Smooth muscle cell (in vitro differentiated cells): Measurements from ENCODE around the gene NFE2L2. TPM values are rescaled to one million over a fixed set of nuclear protein-coding genes. Genes with fewer than 3 reads are reported as not detected.

Source experiments
- DNase-seq: peaks from one replicate; lab custom pipeline; 2025; ENCODE audit not compliant: unreplicated experiment; lab: John Stamatoyannopoulos, UW
- H2AFZ ChIP-seq: fragments of 200-600 bp; sonication (generic); 2 replicates; pipeline ENCODE4 v1.6.0; 2016; ENCODE audit warnings: antibody characterized with exemption, low read depth, mild to moderate bottlenecking
- H3F3A ChIP-seq: fragments of 200-600 bp; sonication (generic); 2 replicates; pipeline ENCODE4 v1.6.0; 2017; ENCODE audit warnings: antibody characterized with exemption, low read depth
- H3K27ac ChIP-seq: fragments of 200-600 bp; sonication (generic); 2 replicates; pipeline ENCODE4 v1.5.1; 2016; ENCODE audit warnings: low read depth, mild to moderate bottlenecking
- H3K27me3 ChIP-seq: fragments of 200-600 bp; sonication (generic); 2 replicates; pipeline ENCODE4 v1.6.1; 2016; ENCODE audit warnings: low read depth, mild to moderate bottlenecking
- H3K36me3 ChIP-seq: fragments of 200-600 bp; sonication (generic); 2 replicates; pipeline ENCODE4 v1.5.1; 2016; ENCODE audit warnings: low read depth
- H3K4me1 ChIP-seq: fragments of 200-600 bp; sonication (generic); 2 replicates; pipeline ENCODE4 v1.5.1; 2016; ENCODE audit warnings: low read depth
- H3K4me2 ChIP-seq: fragments of 200-600 bp; sonication (generic); 2 replicates; pipeline ENCODE4 v1.6.0; 2016; ENCODE audit warnings: mild to moderate bottlenecking
- H3K4me3 ChIP-seq: fragments of 200-600 bp; sonication (generic); 2 replicates; pipeline ENCODE4 v1.5.1; 2016; ENCODE audit warnings: mild to moderate bottlenecking
- H3K79me2 ChIP-seq: fragments of 200-600 bp; sonication (generic); 2 replicates; pipeline ENCODE4 v1.6.0; 2016; ENCODE audit warnings: low read depth, mild to moderate bottlenecking
- H3K9ac ChIP-seq: fragments of 200-600 bp; sonication (generic); 2 replicates; pipeline ENCODE4 v1.6.0; 2016; ENCODE audit warnings: low read depth
- H3K9me3 ChIP-seq: fragments of 200-600 bp; sonication (generic); replicated peaks from 2 replicates; pipeline ENCODE4 v1.5.1; 2016; ENCODE audit warnings: low read depth
- H4K20me1 ChIP-seq: fragments of 200-600 bp; sonication (generic); 2 replicates; pipeline ENCODE4 v1.6.0; 2016; ENCODE audit warnings: low read depth
- CTCF ChIP-seq: fragments of 200-600 bp; sonication (generic); IDR thresholded peaks from 2 replicates; pipeline ENCODE4 v1.5.1; 2017; ENCODE audit warnings: borderline replicate concordance, mild to moderate bottlenecking, antibody characterized with exemption; ENCODE audit not compliant: insufficient read depth, poor library complexity, severe bottlenecking
- WGBS: methylation state at CpG from one replicate; pipeline ENCODE4 v1.1.7; 2016; ENCODE audit warnings: low lambda C conversion rate; 5-methylcytosine and 5-hydroxymethylcytosine counted together
- polyA plus RNA-seq: library from polyadenylated mRNA; unstranded; fragments of >200 nt; fragmentation: Nextera tagmentation; extraction: Ambion mirVana; gene quantifications from 2 replicates; pipeline ENCODE4 v1.2.1, GENCODE V29; 2016
- total RNA-seq: library from RNA; depleted of rRNA; stranded (reverse); fragments of >200 nt; gene quantifications from 2 replicates; pipeline ENCODE4 v1.2.3, GENCODE V29; 2014

NFE2L2 gene
- total and polyA plus RNA-seq, 2 experiments from 2014 or later: 64.4 to 118 TPM

- Histone ChIP-seq H3K4me1 (no peaks in the 10 kb centered on the region), H3K27ac (no peak overlapping the region), H3K27me3 (no peaks in the 10 kb centered on the region), H3K4me3 (no peak overlapping the region), H3K79me2 (no peaks in the 10 kb centered on the region), H2AFZ (no peak overlapping the region), H3K9me3 (no peaks in the 10 kb centered on the region), H3K4me2 (no peak overlapping the region), H3K9ac (no peak overlapping the region), H4K20me1 (no peaks in the 10 kb centered on the region), H3K36me3 (no peaks in the 10 kb centered on the region), H3F3A (no peaks in the 10 kb centered on the region)
- 83% methylated on average over 2 of the region's 2 CpGs for WGBS
- TF ChIP-seq CTCF: no peak
- no peak for DNase-seq
These were observed 21.6 kb upstream of the NFE2L2 start for GRCh38 chr2:177285892-177286715.

- H3K4me1 ChIP-seq: no peaks in the 10 kb centered on the region
- no peaks in the 10 kb centered on the region for H3F3A ChIP-seq
- H3K36me3 ChIP-seq: no peaks in the 10 kb centered on the region
- H3K9me3 ChIP-seq: no peaks in the 10 kb centered on the region
- no peaks in the 10 kb centered on the region for H3K27me3 ChIP-seq
- no peak overlapping the region for H2AFZ ChIP-seq
- H3K27ac ChIP-seq: no peak overlapping the region
- H3K79me2 ChIP-seq: no peaks in the 10 kb centered on the region
- DNase-seq: no peak
- WGBS: 77% methylated on average over 3 of the region's 3 CpGs
- H3K4me3 ChIP-seq: no peak overlapping the region
- TF ChIP-seq CTCF: no peak
- H3K9ac ChIP-seq: no peak overlapping the region
- no peak overlapping the region for H3K4me2 ChIP-seq
- H4K20me1 ChIP-seq: no peaks in the 10 kb centered on the region
These were observed 20.0 kb upstream of the NFE2L2 start for GRCh38 chr2:177284531-177284930.

- no peak overlapping the region for H2AFZ ChIP-seq
- no peaks in the 10 kb centered on the region for H3K9me3 ChIP-seq
- no peak for TF ChIP-seq CTCF
- H3K79me2 ChIP-seq: no peaks in the 10 kb centered on the region
- no peaks in the 10 kb centered on the region for H3K27me3 ChIP-seq
- no peaks in the 10 kb centered on the region for H3F3A ChIP-seq
- H3K27ac ChIP-seq: no peak overlapping the region
- H4K20me1 ChIP-seq: no peaks in the 10 kb centered on the region
- no peaks in the 10 kb centered on the region for H3K36me3 ChIP-seq
- no peak overlapping the region for H3K4me3 ChIP-seq
- DNase-seq: no peak
- no peak overlapping the region for H3K9ac ChIP-seq
- H3K4me2 ChIP-seq: no peak overlapping the region
- H3K4me1 ChIP-seq: no peaks in the 10 kb centered on the region
- WGBS: 92% methylated on average over 4 of the region's 4 CpGs
These were observed 19.4 kb upstream of the NFE2L2 start for GRCh38 chr2:177283906-177284305.
